ENCODE results near the gene DCLRE1A.
"Not testable (repeated sequence)": the region's sequence is repeated elsewhere in the genome, so short reads cannot be mapped to it uniquely, and the experiment has no call there.

DCLRE1A gene

GRCh38 chr10:113857210-113857609, 3.3 kb upstream of the DCLRE1A start:
- DNase-seq = no peak

DNA sequence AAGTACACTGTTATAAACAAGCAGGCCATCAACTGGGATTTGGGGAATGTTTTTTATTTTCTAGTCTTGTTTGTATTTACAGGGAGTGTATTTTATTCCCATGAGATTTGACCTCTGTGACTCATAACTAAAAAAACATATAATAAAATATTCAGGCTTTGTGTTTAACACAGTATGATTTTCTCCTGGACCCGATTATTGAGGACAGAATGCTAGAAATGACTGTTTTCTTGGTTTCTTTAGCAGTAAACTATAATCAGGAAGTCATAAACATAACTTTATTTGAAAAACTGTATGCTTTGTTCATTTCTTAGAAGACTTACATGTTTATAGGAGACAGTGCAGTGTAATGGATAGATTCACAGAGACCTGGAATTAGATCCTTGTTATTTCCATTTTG, 2.7 kb upstream of the DCLRE1A start:
- DNase-seq = no peak

DNA sequence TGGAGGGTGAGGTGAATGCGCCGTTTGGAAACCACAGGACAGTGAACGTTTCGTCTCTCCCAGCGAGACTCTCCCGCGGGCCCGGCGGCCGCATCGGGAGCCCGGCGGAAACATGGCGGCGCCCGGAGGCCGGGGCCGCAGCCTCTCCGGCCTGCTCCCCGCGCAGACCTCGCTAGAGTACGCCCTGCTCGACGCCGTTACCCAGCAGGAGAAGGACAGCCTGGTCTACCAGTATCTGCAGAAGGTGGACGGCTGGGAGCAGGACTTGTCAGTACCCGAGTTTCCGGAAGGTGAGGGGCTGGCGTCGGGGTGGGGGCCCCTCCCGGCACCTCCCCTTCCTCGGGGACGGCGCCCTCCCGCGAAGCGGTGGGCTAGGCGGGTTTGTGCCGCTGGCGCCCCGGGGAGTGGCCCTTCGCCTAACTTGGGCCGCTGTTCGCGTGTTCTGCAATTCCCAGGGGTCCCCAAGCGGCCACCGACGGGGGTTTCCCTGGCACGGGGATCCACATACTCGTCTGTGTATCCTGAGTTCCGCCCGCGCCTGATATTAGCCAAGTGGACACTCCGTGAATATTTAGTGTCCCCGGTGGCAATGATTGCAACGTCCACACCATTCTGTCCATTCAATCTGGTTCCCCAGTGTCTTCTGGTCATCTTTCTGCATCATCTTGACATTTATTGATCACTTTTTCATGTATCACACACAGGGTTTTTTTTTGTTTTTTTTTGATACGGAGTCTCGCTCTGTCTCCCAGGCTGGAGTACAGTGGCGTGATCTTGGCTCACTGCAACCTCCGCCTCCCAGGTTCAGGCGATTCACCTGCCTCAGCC, 1.1 kb upstream of the DCLRE1A start:
- DNase-seq = peak; percentile 20

DNA sequence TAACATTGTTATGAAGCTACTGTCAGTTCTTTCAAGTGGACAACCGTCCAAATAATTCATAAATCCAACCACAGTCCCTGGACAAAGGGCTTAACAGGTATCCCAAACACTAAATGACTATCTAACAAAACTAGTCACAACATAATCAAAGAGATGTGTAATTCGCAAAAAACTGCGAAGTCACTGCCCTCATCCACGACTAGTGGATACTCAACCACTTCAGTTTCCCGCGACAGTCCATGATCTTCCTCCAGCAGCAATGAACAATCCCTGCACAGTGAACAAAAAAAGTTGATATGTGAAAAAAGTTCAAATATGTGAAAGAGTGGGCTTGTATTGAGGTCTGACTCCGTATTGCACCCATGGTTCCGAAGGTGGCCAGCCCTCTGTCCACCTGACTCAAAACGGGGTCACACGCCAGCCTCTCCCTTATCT, 287 bp downstream of the DCLRE1A start:
- DNase-seq = no peak

DNA sequence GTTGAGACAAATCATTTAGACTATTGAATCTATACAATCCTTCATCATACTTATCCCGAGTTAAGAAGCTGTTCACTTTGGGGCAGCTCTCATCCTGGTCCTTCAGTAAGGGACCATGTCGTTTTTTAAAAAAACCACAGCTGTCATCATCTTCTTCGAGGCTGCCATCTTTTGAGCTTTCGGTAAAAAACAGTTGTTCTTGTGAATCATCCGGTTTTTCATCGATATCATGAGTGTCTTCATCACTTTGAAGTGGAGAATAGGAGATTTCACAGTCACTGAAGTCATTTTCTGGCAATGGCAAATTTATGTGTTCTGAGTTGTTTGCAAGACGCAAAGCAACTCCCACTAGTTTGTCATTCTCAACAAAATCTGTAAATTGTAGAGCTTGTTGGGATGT, 3.9 kb downstream of the DCLRE1A start:
- no peak for DNase-seq

DNA sequence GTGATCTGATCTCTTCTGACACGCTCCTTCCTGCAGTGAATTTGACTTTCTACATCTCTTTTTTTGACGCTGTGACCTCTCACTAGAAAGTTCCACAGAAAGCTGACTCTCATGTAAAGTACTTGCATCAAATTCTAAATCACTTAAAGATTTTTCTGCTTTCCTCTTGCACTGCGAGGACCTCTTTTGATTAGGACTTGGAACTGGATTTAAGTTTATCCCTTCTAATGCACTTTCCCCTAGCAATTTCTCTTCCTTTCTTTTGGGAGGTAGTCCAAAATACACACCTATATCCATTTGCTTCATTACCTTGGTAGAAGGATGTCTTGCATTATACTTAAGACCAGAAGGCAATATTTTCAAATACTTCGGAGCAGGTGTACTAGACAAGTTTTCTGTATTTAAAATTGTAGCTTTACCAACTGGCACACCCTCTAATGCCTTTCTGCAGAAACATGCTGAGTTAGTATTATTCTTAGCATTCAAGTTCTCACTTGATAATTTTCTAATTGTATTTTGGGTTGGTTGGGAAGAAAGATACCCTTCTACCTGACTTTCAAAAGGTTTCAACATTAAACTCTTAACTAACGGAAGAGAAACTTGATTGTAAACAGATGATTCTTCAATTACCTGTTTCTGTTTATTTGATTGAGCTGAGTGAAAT, 4.6 kb downstream of the DCLRE1A start:
- no peak for DNase-seq

DNA sequence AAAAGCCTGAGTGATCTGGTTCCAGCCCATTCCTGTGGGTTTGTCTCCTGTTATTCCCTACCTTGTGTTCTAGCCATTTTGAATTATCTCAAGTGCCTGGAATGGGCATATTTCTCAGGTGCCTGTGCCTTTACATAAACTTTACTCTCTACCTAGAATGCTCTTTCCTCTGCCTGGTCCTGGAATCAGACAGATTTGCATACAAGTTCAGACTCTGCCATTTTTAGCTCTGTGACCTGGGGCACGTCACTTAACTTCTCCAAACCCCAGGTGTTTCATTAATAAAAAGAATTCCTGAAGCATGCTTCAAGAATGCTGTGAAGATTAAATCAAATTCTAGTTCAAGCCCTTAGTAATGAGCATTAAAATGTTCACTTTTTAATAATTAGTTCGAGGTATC, 7.8 kb downstream of the DCLRE1A start:
- DNase-seq = no peak

- DNase-seq = no peak
Measured at GRCh38 chr10:113843972-113844485, 9.9 kb downstream of the DCLRE1A start.

DNA sequence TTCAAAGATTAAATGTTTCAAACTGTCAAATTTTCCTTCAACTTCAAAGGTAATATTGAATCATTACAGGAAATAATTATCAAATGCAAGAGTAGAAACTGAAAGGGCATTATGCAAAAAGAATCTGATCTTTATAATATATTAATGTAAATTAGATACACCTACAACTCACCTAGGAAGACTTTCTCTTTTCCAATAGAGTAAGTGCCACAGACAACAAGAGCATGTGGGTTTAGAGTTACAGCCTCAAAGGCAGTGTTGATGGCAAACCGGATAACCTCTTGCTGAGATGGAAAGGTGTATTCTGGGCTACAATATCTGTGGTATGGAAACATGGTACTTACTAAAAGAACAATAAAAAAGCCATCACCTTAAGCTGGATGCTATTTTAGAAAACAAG, 11.7 kb downstream of the DCLRE1A start:
- DNase-seq = no peak

GRCh38 chr10:113828567-113828966, 25.3 kb downstream of the DCLRE1A start:
- DNase-seq = not testable (repeated sequence)

DNA sequence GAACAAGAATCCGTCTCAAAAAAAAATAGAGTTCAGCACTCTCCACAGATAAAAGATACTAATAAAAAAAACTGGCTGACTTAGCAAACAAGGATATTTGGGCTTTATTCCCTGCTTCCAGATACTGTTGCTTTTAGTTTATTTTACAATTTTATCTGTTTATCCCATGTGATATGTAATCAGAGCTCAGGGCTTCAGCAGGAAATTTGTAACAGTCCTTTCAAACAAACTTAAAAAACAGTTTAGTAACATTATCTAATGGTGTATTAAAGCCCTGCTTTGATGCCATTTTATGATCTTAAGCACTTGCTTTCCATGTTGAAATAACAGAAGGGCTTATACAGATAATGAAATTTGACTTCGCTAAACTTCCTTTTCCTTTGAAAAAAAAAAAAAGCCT, 28.1 kb downstream of the DCLRE1A start:
- DNase-seq = no peak

DNA sequence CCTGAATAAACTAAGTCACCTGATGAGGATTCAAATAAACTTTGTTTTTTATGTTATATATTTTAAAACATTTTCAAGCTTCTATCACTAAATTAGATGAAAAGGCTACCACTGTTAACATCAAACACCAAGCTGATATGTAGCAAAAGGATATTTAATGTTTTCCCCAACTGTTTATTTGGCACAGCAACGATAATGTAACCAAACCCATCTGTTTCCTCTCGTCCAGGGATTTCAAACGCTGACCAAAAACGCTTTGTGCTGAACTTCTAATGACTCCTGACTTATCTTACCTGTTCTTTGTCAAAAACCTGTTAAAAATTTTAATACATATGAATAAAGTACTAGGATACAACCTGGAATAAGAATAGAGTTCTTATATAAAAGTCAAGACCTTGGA, 30.5 kb downstream of the DCLRE1A start:
- no peak for DNase-seq

DNA sequence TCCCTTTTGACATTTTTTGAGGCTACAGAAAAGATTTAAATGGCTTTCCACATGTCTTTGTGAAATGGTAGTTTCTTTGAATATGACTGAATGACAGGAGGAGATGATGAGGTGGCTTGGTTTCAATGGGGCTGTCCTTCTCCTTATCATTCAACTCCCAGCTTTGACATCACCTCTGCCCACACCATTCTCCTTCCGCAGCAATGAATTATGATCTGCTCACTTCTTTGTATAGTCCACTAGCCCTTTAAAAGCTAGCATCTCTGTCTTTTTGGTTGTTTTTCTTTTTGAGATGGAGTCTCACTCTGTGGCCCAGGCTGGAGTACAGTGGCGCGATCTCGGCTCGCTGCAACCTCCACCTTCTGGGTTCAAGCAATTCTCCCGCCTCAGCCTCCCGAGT, 31.7 kb downstream of the DCLRE1A start:
- DNase-seq = no peak

- not testable (repeated sequence) for DNase-seq
Measured at GRCh38 chr10:113821306-113821705, 32.6 kb downstream of the DCLRE1A start.

- no peak for DNase-seq
Measured at GRCh38 chr10:113820507-113820906, 33.4 kb downstream of the DCLRE1A start.

- DNase-seq = no peak
Measured at GRCh38 chr10:113819989-113820388, 33.9 kb downstream of the DCLRE1A start.

- not testable (repeated sequence) for DNase-seq
Measured at GRCh38 chr10:113814700-113815099, 39.2 kb downstream of the DCLRE1A start.

- no peak for DNase-seq
Measured at GRCh38 chr10:113808168-113808567, 45.7 kb downstream of the DCLRE1A start.

DNA sequence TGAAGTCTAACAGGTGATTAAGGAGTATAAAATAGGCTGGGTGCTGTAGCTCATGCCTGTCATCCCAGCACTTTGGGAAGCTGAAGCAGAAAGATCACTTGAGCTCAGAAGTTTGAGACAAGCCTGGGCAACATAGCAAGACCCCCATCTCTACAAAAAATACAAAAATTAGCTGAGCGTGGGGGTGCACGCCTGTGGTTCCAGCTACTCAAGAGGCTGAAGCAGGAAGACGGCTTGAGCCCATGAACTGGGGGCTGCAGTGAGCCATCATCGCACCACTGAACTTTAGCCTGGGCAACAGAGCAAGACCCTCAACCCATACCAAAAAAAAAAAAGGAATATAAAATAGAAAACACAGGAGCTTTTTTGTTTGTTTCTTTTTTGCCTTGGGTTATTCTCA, 47.4 kb downstream of the DCLRE1A start:
- DNase-seq = no peak

DNA sequence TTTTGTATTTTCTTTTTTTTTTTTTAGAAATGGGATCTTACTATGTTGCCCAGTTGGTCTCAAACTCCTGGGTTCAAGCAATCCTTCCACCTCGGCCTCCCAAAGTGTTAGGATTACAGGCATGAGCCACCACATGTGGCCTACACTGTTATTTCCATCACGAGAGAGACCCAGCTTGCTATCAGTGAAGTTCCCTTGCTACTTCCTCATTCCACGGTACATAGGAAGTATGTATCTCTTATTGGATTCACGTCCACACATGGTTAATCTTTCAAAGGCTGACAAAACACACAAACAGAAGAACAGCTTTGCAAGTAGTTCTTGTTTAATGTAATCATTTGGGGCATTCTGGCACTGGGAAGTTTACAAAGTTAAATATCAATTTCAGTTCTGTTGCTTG, 50.9 kb downstream of the DCLRE1A start:
- DNase-seq = no peak

DNA sequence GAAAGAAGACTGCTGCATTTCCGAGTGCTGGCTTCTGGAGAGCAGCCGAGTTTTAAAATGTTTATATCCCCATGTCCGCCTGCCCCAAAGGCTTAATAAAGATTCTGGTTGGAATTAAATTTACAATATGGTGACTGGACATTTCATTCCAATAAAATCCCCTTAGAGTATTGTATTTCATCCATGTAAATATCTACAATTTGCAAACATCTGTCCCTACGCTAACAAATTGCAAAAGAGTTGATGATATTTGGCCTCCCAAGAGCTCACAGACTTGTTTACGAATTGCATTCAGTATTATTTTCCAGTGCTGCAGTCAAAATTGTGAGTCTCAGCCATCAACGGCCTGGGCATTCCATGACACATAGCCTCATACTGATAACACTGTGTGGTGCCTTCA, 52.3 kb downstream of the DCLRE1A start:
- DNase-seq = no peak

DNA sequence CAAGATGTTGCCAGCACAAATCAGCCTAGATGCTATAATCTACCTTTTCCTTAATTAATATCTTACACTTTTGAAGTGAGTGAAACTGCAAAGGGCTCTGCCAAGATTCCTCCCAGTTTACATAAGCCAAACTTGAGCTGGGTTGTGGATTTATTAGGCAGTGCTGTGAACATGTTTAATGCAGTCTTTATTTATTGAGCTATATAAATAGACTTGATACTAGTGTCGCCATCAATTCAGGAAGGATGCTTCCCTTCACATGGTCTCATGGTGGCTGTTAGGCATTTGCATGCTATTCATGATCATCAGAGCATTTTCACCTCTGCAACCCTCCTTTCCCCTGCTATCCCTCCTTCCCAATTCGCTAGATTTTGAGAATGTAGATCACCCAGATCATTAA, 62.2 kb downstream of the DCLRE1A start:
- DNase-seq = no peak

DNA sequence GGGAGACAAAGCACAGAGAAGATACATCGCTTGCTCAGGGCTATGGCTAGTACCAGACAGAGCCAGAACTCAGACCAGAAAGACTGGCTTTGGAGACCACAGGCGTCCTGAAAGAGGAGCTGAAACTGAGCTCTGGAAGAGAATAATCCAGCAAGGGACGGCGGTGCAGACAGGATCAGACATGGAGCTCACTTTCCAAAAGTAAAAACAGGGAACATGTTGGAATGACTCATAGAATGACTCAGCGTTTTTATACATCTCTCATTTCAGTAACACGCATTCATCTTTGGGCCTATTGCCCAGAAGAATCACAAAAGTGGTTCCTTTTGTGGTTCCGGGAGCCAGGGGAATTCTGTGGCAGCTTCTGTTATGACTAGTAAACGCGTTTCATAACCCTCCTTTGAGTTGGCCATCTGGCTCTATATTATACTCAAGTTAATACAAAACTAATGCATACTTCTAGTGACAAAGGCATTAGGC, 65.2 kb downstream of the DCLRE1A start:
- no peak for DNase-seq

Measured in NCI-H1092 (cell line).